Stimulated activated CD4-positive, alpha-beta T cell treated with anti-CD3 and anti-CD28 coated beads, Interleukin-4, amount 100 ng/mL, for 4 hours (primary cell): ENCODE results near the gene HIGD2A.

ENCODE experiments used
- DNase-seq, 2 experiments: peaks; one replicate each; pipeline ENCODE4 v3.0.0-alpha.2; 2020

Gene HIGD2A

DNA sequence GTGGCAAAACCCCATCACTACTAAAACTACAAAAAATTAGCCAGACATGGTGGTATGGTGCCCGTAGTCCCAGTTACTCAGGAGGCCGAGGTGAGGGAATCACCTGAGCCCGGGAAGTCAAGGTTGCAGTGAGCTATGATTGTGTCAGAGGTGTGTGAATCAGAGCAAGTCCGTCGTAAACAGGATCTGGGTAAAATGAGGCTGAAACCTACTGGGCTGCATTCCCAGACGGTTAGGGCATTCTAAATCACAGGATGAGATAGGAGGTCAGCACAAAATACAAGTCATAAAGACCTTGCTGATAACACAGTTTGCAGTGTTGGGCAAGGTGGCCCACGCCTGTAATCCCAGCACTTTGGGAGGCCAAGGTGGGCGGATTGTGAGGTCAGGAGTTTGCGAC is 29.7 kb downstream of the HIGD2A start:
- no peak for DNase-seq

DNA sequence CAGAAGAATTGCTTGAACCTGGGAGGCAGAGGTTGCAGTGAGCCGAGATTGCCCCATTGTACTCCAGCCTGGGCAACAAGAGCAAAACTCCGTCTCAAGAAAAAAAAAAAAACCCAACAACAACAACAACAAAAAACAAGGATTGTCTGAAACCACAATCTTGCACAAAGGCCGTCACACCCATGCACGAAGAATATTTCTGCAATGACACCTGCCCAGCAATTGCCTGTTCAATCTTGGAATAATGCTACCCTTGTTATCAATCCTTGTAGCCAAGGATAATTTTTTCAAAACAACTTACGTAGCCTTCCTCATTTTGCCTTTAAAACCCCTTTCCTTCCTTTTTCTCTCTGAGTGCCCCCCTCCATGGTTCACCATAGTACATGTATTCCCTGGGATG is 31.5 kb downstream of the HIGD2A start:
- no peak for DNase-seq

DNA sequence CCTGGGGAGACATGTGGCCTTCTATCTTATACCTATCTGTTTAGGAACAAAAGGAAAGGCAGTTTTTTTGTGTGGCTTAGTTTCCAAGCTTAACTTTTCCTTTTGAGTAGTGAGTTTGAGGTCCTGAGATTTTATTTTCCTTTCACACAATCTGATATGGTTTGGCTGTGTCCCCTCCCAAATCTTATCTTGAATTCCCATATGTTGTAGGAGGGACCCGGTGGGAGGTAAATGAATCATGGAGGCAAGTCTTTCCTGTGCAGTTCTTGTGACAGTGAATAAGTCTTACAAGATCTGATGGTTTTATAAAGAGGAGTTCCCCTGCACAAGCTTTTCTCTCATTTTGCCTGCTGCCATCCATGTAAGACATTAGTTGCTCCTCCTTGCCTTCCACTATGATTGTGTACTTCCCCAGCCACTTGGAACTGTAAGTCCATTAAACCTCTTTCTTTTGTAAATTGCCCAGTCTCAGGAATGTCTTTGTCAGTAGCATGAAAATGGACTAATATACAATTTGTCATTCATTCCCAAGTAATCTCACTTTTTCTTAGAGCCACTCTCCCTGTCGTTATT is 32.5 kb downstream of the HIGD2A start:
- DNase-seq = no peak

DNA sequence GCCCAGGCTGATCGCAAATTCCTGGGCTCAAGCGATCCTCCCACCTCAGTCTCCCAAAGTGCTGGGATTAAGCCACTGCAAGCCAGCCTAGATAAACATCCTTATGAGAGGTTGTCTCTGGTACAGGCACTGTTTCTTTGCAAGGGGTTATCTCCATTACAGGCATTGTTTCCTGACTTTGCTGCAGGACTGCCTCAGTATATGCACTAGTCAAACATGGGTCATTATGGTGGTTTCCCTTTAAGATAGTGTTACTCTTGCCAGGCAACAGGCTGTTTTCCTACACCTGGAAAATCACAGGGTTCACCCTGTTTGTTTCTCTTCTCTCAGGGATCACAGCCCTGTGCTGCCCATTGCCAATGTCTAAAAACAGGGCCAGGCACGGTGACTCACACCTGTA is 35.6 kb downstream of the HIGD2A start:
- no peak for DNase-seq

DNA sequence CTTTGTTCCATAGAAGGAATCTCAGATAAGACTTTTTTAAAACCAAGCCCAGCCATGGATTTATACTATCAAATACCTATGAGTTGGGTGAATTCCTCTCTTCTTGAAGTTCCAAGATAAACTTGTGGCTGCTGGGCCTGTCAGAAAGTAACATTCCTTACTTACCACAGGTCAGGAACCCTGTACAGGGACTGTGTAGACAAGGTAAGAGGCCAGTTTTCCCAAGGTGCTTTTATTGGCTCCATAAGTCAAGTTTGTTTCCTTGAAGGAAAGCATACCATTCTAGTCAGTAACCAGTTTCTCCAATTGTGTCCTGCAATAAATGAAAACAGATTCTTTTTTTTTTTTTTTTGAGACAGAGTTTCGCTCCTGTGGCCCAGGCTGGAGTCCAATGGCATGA is 36.6 kb downstream of the HIGD2A start:
- DNase-seq = no peak

DNA sequence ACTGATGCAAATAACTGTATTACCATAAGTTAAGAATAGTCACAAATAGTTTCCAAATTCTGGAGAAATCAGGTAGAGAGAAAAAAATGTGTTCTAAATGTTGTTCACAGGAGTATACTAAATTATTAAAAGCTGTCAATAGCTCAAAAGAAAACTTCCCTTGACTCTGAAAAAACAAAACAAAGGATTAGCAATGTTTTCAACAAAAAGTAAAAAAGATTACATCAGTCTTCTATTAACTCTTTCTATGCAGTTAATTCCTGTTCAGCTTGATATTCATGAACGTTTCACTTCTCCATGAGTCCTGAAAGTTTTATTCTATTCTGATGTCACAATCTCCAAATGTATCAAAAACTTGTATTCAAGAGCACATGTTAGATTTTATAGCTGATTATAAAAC is 37.2 kb downstream of the HIGD2A start:
- DNase-seq = no peak

DNA sequence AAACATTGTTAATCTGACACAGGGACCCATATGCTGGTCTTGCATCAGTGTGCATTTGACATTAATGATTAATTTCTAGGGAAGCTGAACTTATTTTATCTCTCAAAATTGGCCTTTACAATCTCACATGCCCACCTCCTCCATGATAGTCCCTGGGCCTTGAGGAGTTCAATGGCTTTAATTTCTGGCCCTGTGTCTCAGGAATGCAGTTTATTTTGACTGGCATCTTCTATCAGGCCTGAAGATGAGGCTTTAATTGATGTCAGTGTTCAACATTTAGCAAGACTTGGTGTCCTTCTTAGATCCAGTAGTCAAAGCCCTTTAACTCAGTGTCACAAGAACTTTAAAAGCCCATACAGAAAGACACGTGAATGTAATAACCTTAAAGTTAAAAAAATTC is 38.3 kb downstream of the HIGD2A start:
- no peak for DNase-seq

DNA sequence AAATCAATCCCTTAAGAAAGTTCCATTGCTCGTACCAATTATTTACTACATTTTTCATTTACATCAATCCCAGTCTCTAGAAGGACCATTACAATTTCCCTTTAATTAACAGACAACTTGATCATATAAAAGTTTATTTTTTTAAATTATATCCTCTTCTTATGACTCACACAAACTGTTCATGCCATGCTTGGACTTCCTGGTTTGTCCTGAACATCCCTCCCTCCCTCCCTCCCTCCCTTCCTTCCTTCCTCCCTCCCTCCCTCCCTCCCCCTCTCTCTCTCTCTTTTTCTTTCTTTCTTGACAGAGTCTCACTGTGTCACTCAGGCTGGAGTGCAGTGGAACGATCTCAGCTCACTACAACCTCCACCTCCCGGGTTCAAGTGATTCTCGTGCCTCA is 39.4 kb downstream of the HIGD2A start:
- DNase-seq = no peak

DNA sequence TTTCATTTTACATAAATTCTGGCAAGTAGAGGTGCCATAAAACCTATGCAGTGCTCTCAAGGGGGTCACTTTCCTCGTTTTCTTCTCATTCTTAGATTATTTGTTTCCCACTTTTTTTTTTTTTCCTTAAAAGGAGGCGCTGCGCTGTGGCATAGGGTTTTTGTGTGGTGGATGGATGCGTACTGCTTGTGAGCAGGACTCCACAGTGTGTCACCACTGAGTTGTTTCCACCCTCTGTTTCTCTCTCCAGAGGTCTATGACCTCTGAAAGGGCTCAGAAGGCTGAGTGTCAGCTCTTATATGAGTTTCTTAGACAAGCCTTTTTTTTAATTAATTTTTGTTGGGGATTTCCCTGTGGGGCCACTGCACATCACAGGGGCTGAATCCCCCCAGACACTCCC is 41.4 kb downstream of the HIGD2A start:
- no peak for DNase-seq

DNA sequence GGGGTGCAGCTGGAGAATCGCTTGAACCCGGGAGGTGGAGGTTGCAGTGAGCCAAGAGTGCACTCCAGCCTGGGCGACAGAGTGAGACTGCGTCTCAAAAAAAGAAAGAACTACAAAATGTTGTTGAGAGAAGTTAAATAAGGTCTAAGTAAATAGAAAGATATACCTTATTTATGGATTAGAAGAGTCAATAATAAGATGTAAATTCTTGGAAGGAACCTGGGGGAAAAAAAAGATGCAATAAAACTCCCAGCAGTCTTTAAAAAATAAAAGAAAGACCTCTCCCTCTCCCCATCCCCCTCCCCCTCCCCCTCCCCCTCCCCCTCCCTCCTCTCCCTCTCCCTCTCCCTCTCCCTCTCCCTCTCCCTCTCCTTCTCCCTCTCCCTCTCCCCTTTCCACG is 44.2 kb downstream of the HIGD2A start:
- DNase-seq = no peak

DNA sequence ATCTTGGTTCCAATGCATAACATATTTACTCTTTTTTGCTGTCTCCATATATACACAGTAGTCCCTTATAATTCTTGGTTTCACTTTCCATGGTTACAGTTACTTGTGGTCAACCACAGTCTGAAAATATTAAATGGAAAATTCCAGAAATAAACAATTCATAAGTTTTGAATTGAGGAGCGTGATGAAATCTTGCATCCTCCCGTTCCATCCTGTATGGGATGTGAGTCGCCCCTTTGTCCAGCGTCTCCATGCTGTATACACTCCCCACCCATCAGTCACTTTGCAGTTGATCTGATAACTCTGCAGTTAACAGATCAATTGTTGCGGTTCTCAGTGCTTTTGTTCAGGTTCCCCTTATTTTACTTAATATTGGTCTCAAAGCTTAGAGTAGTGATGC is 48.1 kb downstream of the HIGD2A start:
- DNase-seq = no peak

DNA sequence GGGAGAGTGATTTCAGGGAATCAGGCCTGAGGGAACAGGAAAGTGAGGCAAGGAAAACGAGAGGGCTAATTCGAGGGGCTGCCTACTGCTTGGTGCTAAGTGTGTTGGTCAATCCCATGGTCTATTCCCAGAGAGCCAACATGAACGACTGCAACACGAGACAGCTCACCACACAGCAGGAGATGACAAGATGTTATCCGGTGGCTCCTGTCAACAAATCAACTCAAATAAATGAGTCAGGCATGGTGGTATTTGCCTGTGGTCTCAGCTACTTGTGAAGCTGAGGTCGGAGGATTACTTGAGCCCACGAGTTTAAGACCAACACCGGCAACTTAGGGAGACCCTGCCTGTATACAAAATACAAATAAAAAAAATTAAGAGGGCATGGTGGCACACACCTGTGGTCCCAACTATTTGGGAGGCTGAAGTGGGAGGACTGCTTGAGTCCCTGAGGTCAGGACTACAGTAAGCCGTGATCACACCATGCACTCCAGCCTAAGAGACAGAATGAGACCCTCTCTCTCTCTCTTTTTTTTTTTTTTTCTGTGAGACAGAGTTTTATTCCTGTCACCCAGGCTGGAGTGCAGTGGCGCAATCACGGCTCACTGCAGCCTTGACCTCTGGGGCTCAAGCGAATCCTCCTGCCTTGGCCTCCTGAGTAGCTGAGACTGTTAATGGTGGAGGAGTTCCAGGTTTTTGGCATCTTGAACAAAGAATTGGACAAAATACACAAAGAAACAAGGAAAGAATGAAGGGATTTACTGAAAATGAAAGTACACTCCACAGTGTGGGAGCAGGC is 50.6 kb downstream of the HIGD2A start:
- DNase-seq = no peak
